GM10248 (cell line): Measurements from ENCODE around the gene CDKAL1.

Experiments
- CTCF ChIA-PET: fragments of 300-600 bp; sonication (Branson Sonifier 250); formaldehyde crosslinking; extraction: SDS; loops from one replicate; lab custom pipeline; 2021; ENCODE audit warnings: antibody characterized with exemption; lab: Yijun Ruan, JAX
- POLR2A ChIA-PET: fragments of 350-650 bp; sonication (Branson Sonifier 250); formaldehyde crosslinking; extraction: SDS; loops from one replicate; lab custom pipeline; 2020; ENCODE audit warnings: antibody characterized with exemption; lab: Yijun Ruan, JAX
- DNase-seq: peaks from one replicate; pipeline ENCODE4 v3.0.0; 2012; ENCODE audit errors: extremely low spot score
- TF ChIP-seq, protein P1 (sequence below): IDR thresholded peaks from 2 replicates; pipeline ENCODE4 v1.5.1; 2012; ENCODE audit warnings: mild to moderate bottlenecking, low read depth; ENCODE audit errors: extremely low read depth, missing control alignments, control extremely low read depth

CDKAL1 gene

GRCh38 chr6:20672038-20672437 is 137.8 kb downstream of the CDKAL1 start:
- POLR2A ChIA-PET, result no interaction called here
- DNase-seq, result no peak
- TF ChIP-seq, protein P1, sequence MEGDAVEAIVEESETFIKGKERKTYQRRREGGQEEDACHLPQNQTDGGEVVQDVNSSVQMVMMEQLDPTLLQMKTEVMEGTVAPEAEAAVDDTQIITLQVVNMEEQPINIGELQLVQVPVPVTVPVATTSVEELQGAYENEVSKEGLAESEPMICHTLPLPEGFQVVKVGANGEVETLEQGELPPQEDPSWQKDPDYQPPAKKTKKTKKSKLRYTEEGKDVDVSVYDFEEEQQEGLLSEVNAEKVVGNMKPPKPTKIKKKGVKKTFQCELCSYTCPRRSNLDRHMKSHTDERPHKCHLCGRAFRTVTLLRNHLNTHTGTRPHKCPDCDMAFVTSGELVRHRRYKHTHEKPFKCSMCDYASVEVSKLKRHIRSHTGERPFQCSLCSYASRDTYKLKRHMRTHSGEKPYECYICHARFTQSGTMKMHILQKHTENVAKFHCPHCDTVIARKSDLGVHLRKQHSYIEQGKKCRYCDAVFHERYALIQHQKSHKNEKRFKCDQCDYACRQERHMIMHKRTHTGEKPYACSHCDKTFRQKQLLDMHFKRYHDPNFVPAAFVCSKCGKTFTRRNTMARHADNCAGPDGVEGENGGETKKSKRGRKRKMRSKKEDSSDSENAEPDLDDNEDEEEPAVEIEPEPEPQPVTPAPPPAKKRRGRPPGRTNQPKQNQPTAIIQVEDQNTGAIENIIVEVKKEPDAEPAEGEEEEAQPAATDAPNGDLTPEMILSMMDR, result no peak
- CTCF ChIA-PET, result no interaction called here

- ChIA-PET POLR2A (no interaction called here), CTCF (no interaction called here)
- no peak for DNase-seq
- TF ChIP-seq, protein P1, result no peak
These were observed 139.2 kb downstream of the CDKAL1 start for GRCh38 chr6:20673458-20673857.

- POLR2A ChIA-PET, result no interaction called here
- no peak for DNase-seq
- TF ChIP-seq, protein P1, result no peak
- CTCF ChIA-PET, result no interaction called here
These were observed 140.4 kb downstream of the CDKAL1 start for GRCh38 chr6:20674664-20675063.

DNA sequence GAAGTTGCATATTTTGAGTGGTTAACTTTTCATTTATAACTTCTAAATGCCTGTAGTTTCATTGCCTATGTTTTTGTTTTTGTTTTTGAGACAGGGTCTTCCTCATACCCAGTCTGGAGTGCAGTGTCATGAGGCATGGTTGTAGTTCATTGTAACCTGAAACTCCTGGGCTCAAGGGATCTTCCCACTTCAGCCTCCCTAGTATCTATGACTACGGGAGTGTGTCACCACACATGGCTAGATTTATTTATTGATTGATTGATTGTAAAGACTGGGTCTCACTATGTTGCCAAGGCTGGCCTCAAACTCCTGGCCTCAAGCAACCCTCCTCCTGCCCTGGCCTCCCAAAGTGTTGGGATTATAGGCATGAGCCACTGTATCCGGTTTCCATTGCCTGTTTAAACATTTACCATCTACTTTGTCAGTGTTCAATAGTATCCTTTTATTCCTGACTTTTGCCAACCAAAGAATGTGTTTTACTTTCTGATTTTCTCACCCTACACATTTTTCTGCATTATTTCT is 144.6 kb downstream of the CDKAL1 start:
- DNase-seq, result no peak
- ChIA-PET POLR2A (no interaction called here), CTCF (no interaction called here)
- TF ChIP-seq, protein P1, result no peak

- ChIA-PET CTCF (interaction anchor here (1.0 to 1.5 kb wide), 4 partner anchors 10 to 468 kb away, joined by 3 to 4 read pairs (median 3); no protein-coding TSS in a partner anchor), POLR2A (interaction anchor here (0.6 kb wide), 1 partner anchor 124 kb away, joined by 3 read pairs; no protein-coding TSS in a partner anchor)
These were observed 146.5 kb downstream of the CDKAL1 start for GRCh38 chr6:20680697-20681165.

GRCh38 chr6:20681243-20681684 is 147.0 kb downstream of the CDKAL1 start:
- TF ChIP-seq, protein P1, result no peak
- ChIA-PET POLR2A (no interaction called here), CTCF (interaction anchor here (1.0 to 1.9 kb wide), 6 partner anchors 10 to 467 kb away, joined by 3 to 6 read pairs (median 4); no protein-coding TSS in a partner anchor)
- no peak for DNase-seq

More at GRCh38 chr6:20680697-20681165, 146.5 kb downstream of the CDKAL1 start:
- TF ChIP-seq, protein P1, result no peak
- no peak for DNase-seq

- DNase-seq, result no peak
- ChIA-PET POLR2A (no interaction called here), CTCF (no interaction called here)
- TF ChIP-seq, protein P1, result no peak
These were observed 150.2 kb downstream of the CDKAL1 start for GRCh38 chr6:20684474-20684873.
